Hepatocyte (in vitro differentiated cells): ENCODE data around the gene MALAT1. TPM values are rescaled to one million over a fixed set of nuclear protein-coding genes. Genes with fewer than 3 reads are reported as not detected.

Experiments
- DNase-seq: peaks from one replicate; pipeline ENCODE4 v3.0.0-alpha.2; 2016; ENCODE audit warnings: low spot score
- H2AFZ ChIP-seq: fragments of 200-600 bp; sonication (generic); 2 replicates; pipeline ENCODE4 v1.6.0; 2016; ENCODE audit warnings: antibody characterized with exemption, mild to moderate bottlenecking
- H3K27ac ChIP-seq: fragments of 200-600 bp; sonication (generic); 2 replicates; pipeline ENCODE4 v1.5.1; 2016; ENCODE audit warnings: mild to moderate bottlenecking
- H3K27me3 ChIP-seq: fragments of 200-600 bp; sonication (generic); 2 replicates; pipeline ENCODE4 v1.6.1; 2016
- H3K36me3 ChIP-seq: fragments of 200-600 bp; sonication (generic); replicated peaks from 2 replicates; pipeline ENCODE4 v1.5.1; 2016; ENCODE audit warnings: low read depth; ENCODE audit not compliant: insufficient read depth
- H3K4me1 ChIP-seq: fragments of 200-600 bp; sonication (generic); 2 replicates; pipeline ENCODE4 v1.5.1; 2016; ENCODE audit warnings: mild to moderate bottlenecking, moderate library complexity; ENCODE audit not compliant: insufficient read depth
- H3K4me2 ChIP-seq: fragments of 200-600 bp; sonication (generic); 2 replicates; pipeline ENCODE4 v1.6.0; 2016
- H3K4me3 ChIP-seq: fragments of 200-600 bp; sonication (generic); 2 replicates; pipeline ENCODE4 v1.5.1; 2016; ENCODE audit warnings: mild to moderate bottlenecking
- H3K79me2 ChIP-seq: fragments of 200-600 bp; sonication (generic); 2 replicates; pipeline ENCODE4 v1.6.0; 2017; ENCODE audit warnings: mild to moderate bottlenecking
- H3K9me2 ChIP-seq: fragments of 200-600 bp; sonication (generic); replicated peaks from 2 replicates; pipeline ENCODE4 v1.6.0; 2017; ENCODE audit warnings: mild to moderate bottlenecking; ENCODE audit not compliant: insufficient read depth
- H3K9me3 ChIP-seq: fragments of 200-600 bp; sonication (generic); 2 replicates; pipeline ENCODE4 v1.5.1; 2016; ENCODE audit warnings: low read depth, mild to moderate bottlenecking
- H4K20me1 ChIP-seq: fragments of 200-600 bp; sonication (generic); 2 replicates; pipeline ENCODE4 v1.6.0; 2016; ENCODE audit warnings: mild to moderate bottlenecking; ENCODE audit not compliant: insufficient read depth, poor library complexity, severe bottlenecking
- EZH2 ChIP-seq: fragments of 200-600 bp; sonication (generic); IDR thresholded peaks from 2 replicates; pipeline ENCODE4 v1.6.1; 2016; ENCODE audit warnings: antibody characterized with exemption, mild to moderate bottlenecking, borderline replicate concordance
- EZH2phosphoT487 ChIP-seq: fragments of 200-600 bp; sonication (generic); IDR thresholded peaks from one replicate; pipeline ENCODE4 v1.6.1; 2018; ENCODE audit warnings: antibody characterized with exemption, mild to moderate bottlenecking, low read depth, moderate library complexity; ENCODE audit not compliant: unreplicated experiment, severe bottlenecking
- WGBS: methylation state at CpG from one replicate; pipeline ENCODE4 v1.1.6; 2016; ENCODE audit warnings: low lambda C conversion rate; ENCODE audit errors: missing lambda C conversion rate; 5-methylcytosine and 5-hydroxymethylcytosine counted together
- polyA plus RNA-seq: library from polyadenylated mRNA; unstranded; fragments of >200 nt; fragmentation: Nextera tagmentation; extraction: Ambion mirVana; gene quantifications from 2 replicates; pipeline ENCODE4 v1.2.1, GENCODE V29; 2016
- total RNA-seq: library from RNA; depleted of rRNA; stranded (reverse); fragments of >200 nt; gene quantifications from 2 replicates; pipeline ENCODE4 v1.2.3, GENCODE V29; 2014
- TF ChIP-seq, protein P1 (sequence below): fragments of 200-600 bp; sonication (generic); IDR thresholded peaks from 2 replicates; pipeline ENCODE4 v1.5.1; 2016; ENCODE audit warnings: antibody characterized with exemption, mild to moderate bottlenecking; ENCODE audit not compliant: poor library complexity

The MALAT1 gene
- total and polyA plus RNA-seq, 2 experiments from 2014 or later = 8,000 to 16,690 TPM

DNA sequence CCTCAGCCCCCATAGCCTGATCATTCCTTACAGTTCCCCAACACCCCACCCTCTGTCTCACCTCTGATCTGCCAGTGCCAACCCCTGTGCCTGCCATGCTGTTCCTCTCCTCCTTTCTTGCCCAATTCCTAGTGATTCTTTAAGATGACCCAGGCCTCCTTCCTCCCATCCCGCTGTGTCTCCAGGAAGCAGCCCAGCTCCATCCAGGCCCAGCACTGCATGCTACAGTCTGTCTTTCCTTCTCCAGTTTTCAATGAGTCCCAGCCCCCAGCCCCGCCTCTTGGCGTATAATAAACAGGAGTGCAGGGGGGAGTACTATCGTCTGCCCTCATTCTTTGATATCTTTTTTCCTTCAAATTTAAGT is 47.0 kb downstream of the MALAT1 start:
- Histone ChIP-seq H3K79me2 (peaks cover 9% of the 10 kb centered on the region), H3K4me1 (peaks cover 12% of the 10 kb centered on the region), H2AFZ (no peak overlapping the region), H3K36me3 (no peaks in the 10 kb centered on the region), H3K27me3 (no peaks in the 10 kb centered on the region), H3K4me3 (peak overlapping the region; percentile 34), H3K4me2 (peak overlapping the region; percentile 75), H3K9me2 (no peaks in the 10 kb centered on the region), H3K27ac (peak overlapping the region; percentile 59), H3K9me3 (no peaks in the 10 kb centered on the region), H4K20me1 (no peaks in the 10 kb centered on the region)
- peak; percentile 13 for DNase-seq
- WGBS = 67% methylated on average over 4 of the region's 4 CpGs
- TF ChIP-seq EZH2 (no peak), EZH2phosphoT487 (no peak)
- TF ChIP-seq, protein P1, sequence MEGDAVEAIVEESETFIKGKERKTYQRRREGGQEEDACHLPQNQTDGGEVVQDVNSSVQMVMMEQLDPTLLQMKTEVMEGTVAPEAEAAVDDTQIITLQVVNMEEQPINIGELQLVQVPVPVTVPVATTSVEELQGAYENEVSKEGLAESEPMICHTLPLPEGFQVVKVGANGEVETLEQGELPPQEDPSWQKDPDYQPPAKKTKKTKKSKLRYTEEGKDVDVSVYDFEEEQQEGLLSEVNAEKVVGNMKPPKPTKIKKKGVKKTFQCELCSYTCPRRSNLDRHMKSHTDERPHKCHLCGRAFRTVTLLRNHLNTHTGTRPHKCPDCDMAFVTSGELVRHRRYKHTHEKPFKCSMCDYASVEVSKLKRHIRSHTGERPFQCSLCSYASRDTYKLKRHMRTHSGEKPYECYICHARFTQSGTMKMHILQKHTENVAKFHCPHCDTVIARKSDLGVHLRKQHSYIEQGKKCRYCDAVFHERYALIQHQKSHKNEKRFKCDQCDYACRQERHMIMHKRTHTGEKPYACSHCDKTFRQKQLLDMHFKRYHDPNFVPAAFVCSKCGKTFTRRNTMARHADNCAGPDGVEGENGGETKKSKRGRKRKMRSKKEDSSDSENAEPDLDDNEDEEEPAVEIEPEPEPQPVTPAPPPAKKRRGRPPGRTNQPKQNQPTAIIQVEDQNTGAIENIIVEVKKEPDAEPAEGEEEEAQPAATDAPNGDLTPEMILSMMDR = no peak

DNA sequence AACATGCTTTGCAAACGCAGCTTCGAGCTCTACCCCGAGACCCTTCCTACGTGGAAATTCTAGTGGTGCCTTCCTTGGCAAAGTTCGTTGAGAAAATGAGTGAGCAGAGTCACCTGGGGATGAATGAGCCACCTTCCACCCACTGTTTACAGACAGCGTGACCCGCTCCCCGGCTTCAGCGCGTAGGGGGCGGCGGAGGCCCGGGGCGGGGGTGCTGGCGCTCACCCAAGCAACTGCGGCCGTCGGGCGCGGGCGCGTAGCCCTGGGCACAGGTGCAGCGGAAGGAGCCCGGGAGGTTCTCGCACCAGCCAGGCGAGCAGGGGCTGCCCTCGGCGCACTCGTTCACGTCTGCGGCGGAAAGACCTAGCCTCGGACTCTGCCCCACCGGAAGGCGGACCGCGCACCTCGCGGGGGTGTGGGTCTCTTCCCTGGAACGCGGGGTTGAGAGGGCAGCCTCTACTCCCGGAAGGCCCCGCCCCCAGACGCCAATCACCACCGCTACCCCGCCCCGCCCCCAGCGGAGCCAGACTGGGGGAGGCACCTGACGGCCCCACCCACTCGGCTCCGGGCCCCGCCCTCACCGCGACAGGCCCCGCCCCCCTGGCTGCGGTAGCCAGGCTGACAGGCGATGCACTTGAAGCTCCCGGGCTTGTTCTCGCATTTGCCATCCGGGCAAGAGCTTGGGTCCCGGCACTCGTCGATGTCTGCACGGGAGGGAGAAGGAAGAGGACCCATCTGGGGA is 47.5 kb downstream of the MALAT1 start:
- Histone ChIP-seq H3K9me3 (no peaks in the 10 kb centered on the region), H3K27me3 (no peaks in the 10 kb centered on the region), H3K9me2 (no peaks in the 10 kb centered on the region), H2AFZ (no peak overlapping the region), H3K36me3 (no peaks in the 10 kb centered on the region), H3K27ac (peak overlapping the region; percentile 59), H3K4me2 (peak overlapping the region; percentile 75), H4K20me1 (no peaks in the 10 kb centered on the region), H3K79me2 (peaks cover 9% of the 10 kb centered on the region), H3K4me3 (peak overlapping the region; percentile 34), H3K4me1 (peaks cover 7% of the 10 kb centered on the region)
- DNase-seq = peak; percentile 95
- TF ChIP-seq, protein P1 = no peak
- WGBS = 23% methylated on average over 39 of the region's 64 CpGs

GRCh38 chr11:65547446-65548125 is 48.7 kb downstream of the MALAT1 start:
- Histone ChIP-seq H4K20me1 (no peaks in the 10 kb centered on the region), H3K9me3 (no peaks in the 10 kb centered on the region), H3K79me2 (peaks cover 9% of the 10 kb centered on the region), H3K36me3 (no peaks in the 10 kb centered on the region), H3K4me1 (no peaks in the 10 kb centered on the region), H3K4me2 (no peak overlapping the region), H3K27me3 (no peaks in the 10 kb centered on the region), H3K4me3 (no peak overlapping the region), H3K9me2 (no peaks in the 10 kb centered on the region), H2AFZ (no peak overlapping the region), H3K27ac (no peak overlapping the region)
- TF ChIP-seq EZH2phosphoT487 (no peak), EZH2 (no peak)
- TF ChIP-seq, protein P1 = no peak
- no peak for DNase-seq
- 83% methylated on average over 26 of the region's 52 CpGs for WGBS
